ENCODE measurements around the gene PYURF.

Gene PYURF

DNA sequence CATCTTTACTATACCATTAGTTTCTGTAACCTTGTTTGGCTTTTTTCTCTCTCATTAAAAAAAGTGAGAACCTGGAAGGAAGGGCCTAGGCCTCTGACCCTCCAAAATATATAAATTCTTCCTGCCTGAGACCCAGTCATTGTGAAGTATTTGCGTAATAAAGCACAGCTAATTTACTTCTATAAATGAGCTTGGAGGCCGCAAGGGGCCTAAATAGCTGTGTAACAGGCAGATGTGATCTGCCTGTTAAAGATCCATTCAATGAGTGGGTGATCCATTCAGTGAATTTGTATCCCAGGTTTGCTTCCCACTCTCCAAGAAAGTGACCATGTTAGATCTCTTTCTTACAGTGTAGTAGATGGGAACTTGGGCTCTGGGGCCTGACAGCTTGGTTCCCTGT is 595 bp upstream of the PYURF start:
- peaks cover 26% of the 10 kb centered on the region for H3K4me1 Mint-ChIP-seq
- ATAC-seq (no peak), DNase-seq (no peak)
- H3K9me3 Mint-ChIP-seq = no peaks in the 10 kb centered on the region
- no peaks in the 10 kb centered on the region for H3K27me3 Mint-ChIP-seq
- H3K36me3 Mint-ChIP-seq (ENCODE audit: low read depth) = peaks cover 16% of the 10 kb centered on the region
- peak overlapping the region; percentile 94 for H3K4me3 Mint-ChIP-seq
- peak overlapping the region; percentile 31 for H3K27ac Mint-ChIP-seq

DNA sequence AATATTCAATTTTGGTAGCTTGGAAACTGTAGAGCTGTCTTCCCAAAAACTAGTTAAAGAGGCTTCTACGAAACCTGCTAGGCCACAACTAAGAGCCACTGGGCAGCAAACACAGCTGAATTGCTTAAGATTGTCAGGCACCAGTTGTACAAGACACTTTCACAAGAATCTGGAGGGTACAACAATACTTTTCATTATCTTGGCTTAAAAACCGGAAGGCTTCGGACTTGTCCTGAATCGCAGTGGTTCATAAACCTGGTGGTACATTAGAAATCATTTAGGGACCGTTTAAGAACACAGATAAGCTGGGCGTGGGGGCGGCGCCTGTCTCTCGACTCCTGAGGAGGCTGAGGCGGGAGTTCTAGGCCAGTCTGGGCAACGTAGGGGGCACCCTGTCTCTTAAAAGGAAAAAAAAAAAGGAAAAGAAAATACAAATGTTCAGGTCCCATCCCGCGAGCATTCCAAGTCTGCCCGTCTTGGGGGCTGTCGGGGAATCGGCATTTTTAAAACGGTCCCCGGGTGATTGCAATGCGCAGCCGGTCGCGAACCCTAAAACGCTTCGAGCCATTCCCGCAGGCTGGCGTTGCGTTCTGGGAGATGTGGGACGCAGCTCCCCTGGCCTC is 763 bp downstream of the PYURF start:
- no peaks in the 10 kb centered on the region for H3K27me3 Mint-ChIP-seq
- H3K4me1 Mint-ChIP-seq = peaks cover 30% of the 10 kb centered on the region
- ATAC-seq (no peak), DNase-seq (peak; percentile 48)
- H3K4me3 Mint-ChIP-seq = peak overlapping the region; percentile 94
- H3K9me3 Mint-ChIP-seq = no peaks in the 10 kb centered on the region
- H3K27ac Mint-ChIP-seq = peak overlapping the region; percentile 92
- H3K36me3 Mint-ChIP-seq (ENCODE audit: low read depth) = peaks cover 16% of the 10 kb centered on the region

DNA sequence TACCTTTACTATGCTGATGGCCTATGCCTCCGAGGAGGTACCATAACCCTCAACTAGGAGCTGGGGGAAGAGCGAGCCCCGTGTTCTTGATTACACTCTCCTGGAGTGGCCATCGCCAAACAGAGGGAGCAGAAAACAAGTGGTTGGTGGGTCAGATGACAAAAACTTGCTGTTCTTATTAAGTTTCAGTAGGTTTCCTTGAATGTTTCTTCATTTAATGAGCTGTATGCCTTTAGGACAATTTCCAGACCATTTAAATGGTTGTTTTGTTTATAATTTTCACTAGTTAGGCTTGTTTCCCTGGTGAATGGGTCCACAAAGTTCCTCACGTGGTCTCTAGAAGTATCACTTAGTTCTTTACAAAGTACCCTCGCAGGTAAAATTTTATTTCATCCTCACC is 4.7 kb downstream of the PYURF start:
- Mint-ChIP-seq H3K9me3 (no peaks in the 10 kb centered on the region), H3K4me3 (no peak overlapping the region), H3K27ac (no peak overlapping the region)

DNA sequence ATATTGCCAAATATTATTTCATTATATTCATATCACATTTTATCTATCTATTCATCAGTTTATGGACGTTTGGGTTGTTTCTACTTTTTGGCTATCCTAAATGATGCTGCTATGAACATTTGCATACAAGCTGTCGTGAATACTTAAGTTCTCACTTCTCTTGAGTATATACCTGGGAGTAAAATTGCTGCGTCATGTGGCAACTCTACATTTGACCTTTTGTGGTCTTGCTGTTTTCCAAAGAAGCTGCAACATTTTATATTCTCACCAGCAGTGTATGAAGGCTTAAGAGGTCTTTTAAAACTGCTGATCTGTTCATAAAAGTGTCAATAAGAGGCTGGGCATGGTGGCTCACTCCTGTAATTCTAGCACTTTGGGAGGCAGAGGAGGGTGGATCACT is 5.8 kb downstream of the PYURF start:
- peaks cover 21% of the 10 kb centered on the region for H3K4me1 Mint-ChIP-seq
- DNase-seq (no peak), ATAC-seq (no peak)
- H3K4me3 Mint-ChIP-seq = no peak overlapping the region
- no peaks in the 10 kb centered on the region for H3K27me3 Mint-ChIP-seq
- H3K9me3 Mint-ChIP-seq = no peaks in the 10 kb centered on the region
- H3K36me3 Mint-ChIP-seq (ENCODE audit: low read depth) = peaks cover 16% of the 10 kb centered on the region
- no peak overlapping the region for H3K27ac Mint-ChIP-seq

More for the DNA sequence above, 4.7 kb downstream of the PYURF start:
- no peak for DNase-seq
- Mint-ChIP-seq H3K27me3 (no peaks in the 10 kb centered on the region), H3K4me1 (peaks cover 21% of the 10 kb centered on the region), H3K36me3 (ENCODE audit: low read depth) (peaks cover 16% of the 10 kb centered on the region)
- no peak for ATAC-seq

DNA sequence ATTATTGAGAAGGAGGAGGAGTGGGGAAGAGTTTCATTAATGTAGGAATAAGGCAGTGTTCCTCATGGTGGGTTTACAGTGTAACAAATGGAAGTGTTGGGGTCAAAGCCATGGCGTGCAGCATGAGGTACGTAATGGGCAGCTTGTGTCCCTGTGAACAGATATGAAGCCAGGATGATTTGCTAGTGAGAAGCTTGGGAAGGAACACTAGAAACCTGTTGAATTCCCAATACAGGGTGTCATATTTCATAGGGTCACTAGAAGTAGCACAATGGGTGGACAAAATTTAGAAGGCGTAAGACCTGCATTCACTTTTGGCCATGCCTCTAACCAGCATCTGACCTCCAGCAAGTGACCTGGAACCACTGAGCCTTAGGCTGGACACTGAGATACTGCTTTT is 6.8 kb downstream of the PYURF start:
- ATAC-seq = no peak
- no peak for DNase-seq
- H3K9me3 Mint-ChIP-seq = no peaks in the 10 kb centered on the region
- H3K36me3 Mint-ChIP-seq (ENCODE audit: low read depth) = peaks cover 10% of the 10 kb centered on the region
- H3K27me3 Mint-ChIP-seq = no peaks in the 10 kb centered on the region
- H3K27ac Mint-ChIP-seq = no peak overlapping the region
- H3K4me3 Mint-ChIP-seq = no peak overlapping the region
- H3K4me1 Mint-ChIP-seq = peaks cover 10% of the 10 kb centered on the region

DNA sequence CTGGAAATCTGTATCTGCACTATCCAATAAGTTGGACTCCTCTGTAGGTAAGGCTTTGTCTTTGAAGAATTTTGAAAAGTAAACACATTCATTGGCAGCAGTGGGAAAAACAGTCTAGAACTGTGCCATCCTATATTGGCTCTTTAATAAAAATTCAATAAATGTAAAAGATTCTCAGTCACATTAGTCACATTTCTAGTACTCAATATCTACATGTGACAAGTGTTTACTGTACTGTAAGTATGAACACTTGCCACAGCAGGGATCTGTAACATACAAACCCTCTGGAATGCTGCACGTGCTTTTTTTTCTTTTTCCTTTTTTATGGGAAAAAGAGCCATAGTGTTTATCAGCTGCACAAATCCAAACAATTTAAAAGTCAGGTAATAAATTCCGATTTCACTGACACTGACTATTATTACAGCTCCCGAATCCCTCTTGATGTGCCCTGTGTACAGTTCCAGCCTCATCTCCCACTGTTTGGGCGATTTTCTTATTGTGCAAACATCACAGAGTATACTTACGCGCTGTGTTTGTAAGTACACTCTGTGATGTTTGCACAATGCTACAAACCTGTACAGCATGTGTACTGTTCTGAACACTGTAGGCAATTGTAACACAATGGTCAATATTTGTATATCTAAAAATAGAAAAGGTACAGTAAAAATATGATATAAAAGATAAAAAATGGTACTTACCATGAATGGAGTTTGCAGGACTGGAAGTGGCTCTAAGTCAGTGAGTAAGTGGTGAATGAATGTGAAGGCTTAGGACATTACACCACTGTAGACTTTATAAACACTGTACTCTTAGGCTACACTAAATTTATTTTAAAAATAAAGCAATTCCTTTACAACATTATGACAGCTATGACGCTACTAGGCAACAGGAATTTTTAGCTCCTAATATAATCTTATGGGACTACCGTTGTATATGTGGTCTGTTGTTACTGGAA is 8.7 kb downstream of the PYURF start:
- no peaks in the 10 kb centered on the region for H3K27me3 Mint-ChIP-seq
- no peaks in the 10 kb centered on the region for H3K9me3 Mint-ChIP-seq
- ATAC-seq (no peak), DNase-seq (no peak)
- H3K27ac Mint-ChIP-seq = no peak overlapping the region
- H3K4me3 Mint-ChIP-seq = no peak overlapping the region
- H3K36me3 Mint-ChIP-seq (ENCODE audit: low read depth) = no peaks in the 10 kb centered on the region
- peaks cover 5% of the 10 kb centered on the region for H3K4me1 Mint-ChIP-seq

DNA sequence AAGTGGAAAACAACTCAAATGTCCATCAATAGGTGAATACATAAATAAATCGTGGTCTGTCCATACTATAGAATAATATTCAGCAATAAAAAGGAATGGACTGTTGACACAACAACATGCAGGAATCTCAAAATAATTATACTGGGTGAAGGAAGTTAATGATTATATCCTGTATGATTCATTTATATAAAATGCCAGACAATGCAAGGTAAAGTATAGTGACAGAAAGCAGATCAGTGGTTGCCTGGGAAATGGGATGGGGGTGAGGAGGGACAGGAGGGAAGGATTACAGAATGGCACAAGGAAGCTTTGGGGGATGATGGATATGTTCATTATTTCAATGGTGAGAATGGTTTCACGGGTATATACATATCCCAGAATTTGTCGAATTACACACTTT is 12.3 kb downstream of the PYURF start:
- no peak overlapping the region for H3K27ac Mint-ChIP-seq
- no peak for DNase-seq
- no peak for ATAC-seq
- no peaks in the 10 kb centered on the region for H3K4me1 Mint-ChIP-seq
- H3K9me3 Mint-ChIP-seq = no peaks in the 10 kb centered on the region
- no peaks in the 10 kb centered on the region for H3K27me3 Mint-ChIP-seq
- no peaks in the 10 kb centered on the region for H3K36me3 Mint-ChIP-seq (ENCODE audit: low read depth)
- no peak overlapping the region for H3K4me3 Mint-ChIP-seq

DNA sequence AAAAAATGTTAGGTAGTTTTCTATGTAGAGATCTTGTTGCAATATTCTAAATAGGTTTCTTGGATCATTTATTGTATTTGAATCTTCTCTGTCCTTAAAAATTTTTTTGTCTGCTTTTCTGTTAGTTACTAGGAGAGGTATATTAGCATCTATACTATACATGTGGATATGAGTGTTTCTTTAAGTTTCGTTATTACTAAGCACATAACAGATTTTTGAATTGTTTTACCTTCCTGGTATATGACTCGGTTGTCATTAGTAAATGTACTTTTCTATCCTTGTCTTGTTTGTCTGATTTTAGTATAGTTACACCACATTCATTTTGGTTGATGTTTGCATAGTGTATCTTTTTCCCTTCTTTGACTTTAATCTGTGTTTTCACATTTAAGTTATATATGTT is 20.2 kb downstream of the PYURF start:
- peaks cover 8% of the 10 kb centered on the region for H3K36me3 Mint-ChIP-seq (ENCODE audit: low read depth)
- no peak overlapping the region for H3K27ac Mint-ChIP-seq
- H3K4me1 Mint-ChIP-seq = no peaks in the 10 kb centered on the region
- no peak for DNase-seq
- no peaks in the 10 kb centered on the region for H3K27me3 Mint-ChIP-seq
- no peak overlapping the region for H3K4me3 Mint-ChIP-seq
- no peaks in the 10 kb centered on the region for H3K9me3 Mint-ChIP-seq
- no peak for ATAC-seq

DNA sequence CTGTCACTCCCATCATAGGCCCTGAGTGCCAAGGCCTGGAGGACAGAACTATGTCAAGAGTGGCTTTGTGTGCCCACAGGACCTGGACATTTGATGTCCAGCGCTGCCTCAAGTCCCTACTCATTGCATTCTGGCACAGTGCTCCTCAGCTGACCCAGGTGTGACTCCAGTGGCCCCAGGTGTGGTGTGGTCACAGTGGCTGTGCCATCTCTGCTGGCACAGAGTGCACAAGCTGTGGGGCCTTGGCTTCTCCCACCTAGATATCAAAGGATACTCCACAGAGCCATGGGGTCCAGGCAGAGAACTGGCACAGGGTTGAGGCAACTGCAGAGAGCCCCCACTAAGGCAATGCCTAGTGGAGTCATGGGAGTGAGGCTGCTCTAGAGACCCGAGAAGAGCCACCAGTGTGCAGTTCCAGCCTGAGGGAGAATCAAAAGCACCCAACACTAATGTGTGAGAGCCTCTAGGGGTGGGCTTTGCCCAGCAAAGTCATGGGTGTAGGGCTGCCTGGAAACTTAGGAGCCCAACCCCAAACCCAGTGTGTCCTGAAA is 25.6 kb downstream of the PYURF start:
- Mint-ChIP-seq H3K4me3 (no peak overlapping the region), H3K9me3 (no peaks in the 10 kb centered on the region), H3K36me3 (ENCODE audit: low read depth) (peaks cover 4% of the 10 kb centered on the region), H3K4me1 (no peaks in the 10 kb centered on the region), H3K27me3 (no peaks in the 10 kb centered on the region), H3K27ac (no peak overlapping the region)
- DNase-seq (no peak), ATAC-seq (no peak)

DNA sequence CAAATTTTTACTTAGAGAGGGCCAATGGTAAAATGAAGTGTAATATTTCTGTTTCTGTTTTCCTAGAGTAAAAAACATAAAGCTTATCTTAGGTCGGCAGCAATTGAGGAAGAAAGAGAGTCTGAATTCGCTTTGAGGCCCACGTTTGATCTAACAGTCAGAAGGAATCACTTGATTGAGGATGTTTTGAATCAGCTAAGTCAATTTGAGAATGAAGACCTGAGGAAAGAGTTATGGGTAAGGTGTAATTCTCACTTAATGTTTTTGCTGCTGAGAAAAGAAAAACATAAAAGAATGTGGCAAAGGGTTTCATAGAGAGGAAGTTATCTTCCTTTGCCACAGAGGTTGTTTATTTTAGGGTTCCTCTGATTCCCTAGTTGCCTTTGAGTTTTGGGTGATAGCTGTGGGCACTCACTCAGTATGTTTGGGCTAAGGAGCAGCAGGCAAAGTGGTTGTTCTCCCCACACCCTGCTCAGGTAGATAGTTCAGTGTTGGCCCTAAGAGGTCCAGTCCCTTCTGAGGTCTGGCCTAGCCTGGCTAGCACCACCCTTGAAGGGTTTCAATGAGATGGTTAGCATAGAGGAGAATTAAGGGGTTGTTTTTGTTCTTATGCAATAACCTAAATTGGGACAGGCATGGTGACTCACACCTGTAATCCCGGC is 34.3 kb downstream of the PYURF start:
- Mint-ChIP-seq H3K9me3 (no peaks in the 10 kb centered on the region), H3K4me3 (no peak overlapping the region), H3K36me3 (ENCODE audit: low read depth) (no peaks in the 10 kb centered on the region), H3K27ac (peak overlapping the region; percentile 10), H3K27me3 (no peaks in the 10 kb centered on the region), H3K4me1 (peaks cover 11% of the 10 kb centered on the region)
- ATAC-seq (no peak), DNase-seq (no peak)

DNA sequence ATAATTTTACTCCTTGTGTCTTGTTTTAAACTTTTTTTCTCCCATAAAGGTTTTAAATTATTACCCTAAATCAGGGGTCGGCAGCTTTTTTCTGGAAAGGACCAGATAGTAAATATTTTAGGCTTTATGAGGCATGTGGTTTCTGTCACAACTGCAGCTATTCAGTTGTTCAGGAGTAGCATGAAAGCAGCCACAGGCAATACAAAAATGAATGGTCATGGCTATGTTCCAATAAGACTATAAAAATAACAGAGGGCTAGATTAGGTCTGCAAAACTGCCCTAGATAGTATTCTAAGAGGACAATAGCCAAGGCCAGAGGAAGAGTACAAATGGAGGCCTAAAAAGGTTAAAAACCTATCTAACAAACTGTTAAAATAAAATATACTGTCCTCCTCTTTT is 42.0 kb downstream of the PYURF start:
- ATAC-seq = no peak
- H3K9me3 Mint-ChIP-seq = no peaks in the 10 kb centered on the region
- no peak overlapping the region for H3K27ac Mint-ChIP-seq
- H3K36me3 Mint-ChIP-seq (ENCODE audit: low read depth) = peaks cover 6% of the 10 kb centered on the region
- no peaks in the 10 kb centered on the region for H3K27me3 Mint-ChIP-seq
- no peak overlapping the region for H3K4me3 Mint-ChIP-seq
- no peak for DNase-seq
- H3K4me1 Mint-ChIP-seq = no peaks in the 10 kb centered on the region

DNA sequence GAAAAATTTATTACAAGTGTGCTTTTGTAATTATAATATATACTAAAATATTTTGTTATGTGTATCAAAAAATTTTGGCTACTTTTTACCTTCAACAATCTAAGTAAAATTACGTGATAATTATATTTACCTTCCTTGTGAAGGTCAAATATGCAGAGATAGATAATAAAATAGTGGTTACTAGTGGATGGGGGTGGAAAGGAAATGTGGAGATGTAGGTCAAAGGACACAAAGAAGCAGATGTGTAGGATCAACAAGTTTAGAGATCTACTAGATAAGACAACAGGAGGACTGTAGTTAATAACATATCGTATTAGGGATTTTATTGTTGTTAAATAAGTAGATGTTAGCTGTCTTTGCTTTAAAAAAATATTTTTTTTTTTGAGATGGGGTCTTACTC is 45.3 kb downstream of the PYURF start:
- DNase-seq = no peak
- no peak for ATAC-seq
- H3K27me3 Mint-ChIP-seq = no peaks in the 10 kb centered on the region
- peaks cover 13% of the 10 kb centered on the region for H3K36me3 Mint-ChIP-seq (ENCODE audit: low read depth)
- H3K4me1 Mint-ChIP-seq = no peaks in the 10 kb centered on the region
- H3K27ac Mint-ChIP-seq = no peak overlapping the region
- H3K9me3 Mint-ChIP-seq = no peaks in the 10 kb centered on the region
- no peak overlapping the region for H3K4me3 Mint-ChIP-seq

DNA sequence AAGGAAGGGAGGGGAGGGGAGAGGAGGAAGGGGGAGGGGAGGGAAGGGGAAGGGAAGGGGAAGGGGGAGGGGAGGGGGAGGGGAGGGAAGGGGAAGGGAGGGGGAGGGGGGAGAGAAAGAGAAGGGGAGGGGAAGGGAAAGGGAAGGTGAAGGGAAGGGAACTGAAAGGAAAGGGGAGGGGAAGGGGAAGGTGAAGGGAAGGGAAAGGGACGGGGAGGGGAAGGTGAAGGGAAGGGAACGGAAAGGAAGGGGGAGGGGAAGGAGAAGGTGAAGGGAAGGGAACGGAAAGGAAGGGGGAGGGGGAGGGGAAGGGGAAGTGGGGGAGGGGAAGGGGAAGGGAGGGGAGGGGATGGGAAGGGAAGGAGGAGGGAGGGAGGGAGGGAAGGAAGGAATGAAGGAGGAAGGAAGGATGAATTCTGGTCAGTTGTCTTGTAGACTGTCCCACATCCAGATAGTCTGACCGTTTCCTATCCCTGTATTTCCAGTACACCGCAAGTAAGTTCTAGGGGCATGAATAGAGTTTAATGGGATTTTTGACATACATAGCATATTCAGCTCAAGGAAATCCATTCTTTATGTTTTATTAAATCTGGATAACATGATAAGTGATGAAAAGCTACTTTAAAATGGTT is 46.2 kb downstream of the PYURF start:
- Mint-ChIP-seq H3K9me3 (no peaks in the 10 kb centered on the region), H3K27me3 (no peaks in the 10 kb centered on the region), H3K27ac (no peak overlapping the region), H3K36me3 (ENCODE audit: low read depth) (peaks cover 15% of the 10 kb centered on the region), H3K4me1 (no peaks in the 10 kb centered on the region), H3K4me3 (no peak overlapping the region)
- DNase-seq (no peak), ATAC-seq (no peak)
